Activated CD4-positive, alpha-beta T cell treated with anti-CD3 and anti-CD28 coated beads, Interleukin-2, amount 50 U/mL, for 4 hours (primary cell): ENCODE results near the gene MAPK1.

Experiments used
- DNase-seq, 2 experiments: peaks; one replicate each; pipeline ENCODE4 v3.0.0-alpha.2; 2020

MAPK1 gene

DNA sequence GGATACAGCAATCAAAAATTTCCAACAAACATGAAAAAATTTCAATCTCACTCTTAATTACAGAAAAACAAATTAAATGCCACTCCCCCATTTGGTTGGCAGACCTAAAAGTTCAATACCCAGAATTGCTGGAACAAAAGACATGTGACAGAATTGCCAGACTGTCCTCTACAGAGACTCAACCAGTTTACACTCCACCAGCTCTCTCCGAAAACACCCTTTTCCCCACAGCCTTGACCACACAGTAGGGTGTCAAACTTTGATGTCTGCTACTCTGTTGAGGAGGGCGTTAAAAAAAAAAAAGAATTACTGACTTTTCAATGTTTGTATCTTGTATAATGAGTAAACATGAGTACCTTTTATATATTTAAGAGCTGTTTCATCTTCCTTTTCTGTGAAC is 87.2 kb downstream of the MAPK1 start:
- no peak for DNase-seq

DNA sequence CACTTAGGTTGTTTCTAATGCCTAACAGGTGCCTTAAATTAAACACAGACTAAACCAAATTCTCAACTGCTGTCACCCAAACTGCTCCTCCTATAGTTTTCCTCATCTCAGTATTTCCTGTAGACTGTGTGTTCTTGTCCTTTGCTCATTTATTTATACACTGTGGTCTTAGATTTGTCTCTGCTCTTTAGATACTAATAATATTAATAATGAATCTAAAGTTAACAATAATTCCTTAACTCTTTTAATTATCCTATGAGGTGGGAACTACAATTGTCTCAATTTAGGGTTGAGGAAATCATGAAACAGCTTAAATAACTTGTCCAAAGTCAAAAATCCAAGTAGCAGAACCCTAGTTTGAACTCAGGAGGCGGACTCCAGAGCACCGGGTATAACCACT is 88.0 kb downstream of the MAPK1 start:
- no peak for DNase-seq

DNA sequence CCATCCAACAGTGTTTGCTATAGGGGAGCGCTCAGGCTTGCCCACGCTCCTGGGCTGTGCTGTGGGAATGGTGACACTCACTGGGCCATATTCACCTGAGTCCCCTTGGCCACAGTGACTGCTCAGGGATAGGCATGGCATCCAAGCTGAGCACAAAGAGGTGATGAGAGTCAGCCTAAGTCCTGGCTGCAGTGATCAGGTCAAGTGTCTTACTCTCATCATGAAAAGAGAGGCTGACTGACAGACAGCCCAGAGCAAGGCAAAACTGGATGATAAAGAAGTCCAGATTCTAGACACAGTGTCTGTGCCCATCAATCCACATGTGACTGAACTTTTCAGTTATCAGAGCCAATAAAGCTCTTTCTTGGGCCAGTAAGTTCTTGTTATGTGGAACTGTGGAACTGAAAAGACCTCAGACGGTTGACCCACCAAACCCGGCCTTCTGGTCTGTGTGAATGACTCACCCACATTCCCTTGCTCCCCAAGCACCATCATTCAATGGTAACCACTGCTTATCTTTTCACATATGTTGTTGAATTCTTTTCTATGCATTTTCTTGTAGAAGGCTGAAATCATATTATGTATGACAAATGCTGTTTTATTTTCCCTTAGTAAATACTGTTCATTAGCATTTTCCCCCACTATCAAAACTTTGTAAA is 88.6 kb downstream of the MAPK1 start:
- no peak for DNase-seq

DNA sequence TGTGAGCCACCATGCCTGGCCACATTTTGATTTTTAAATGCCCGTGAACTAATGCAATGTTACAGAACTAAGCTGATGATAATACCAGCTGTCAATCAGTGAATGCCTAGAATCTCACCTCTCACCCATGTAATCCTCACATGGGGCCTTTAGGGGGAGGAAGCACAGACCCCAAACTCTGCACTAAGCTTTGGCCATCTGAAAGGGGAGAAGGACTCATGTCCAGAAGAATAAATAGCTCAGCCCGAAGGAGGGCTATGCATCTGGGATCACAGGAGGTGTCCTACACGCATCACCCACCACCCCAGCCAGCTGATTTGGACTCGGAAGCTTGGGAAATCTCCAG is 95.8 kb downstream of the MAPK1 start:
- DNase-seq = no peak

DNA sequence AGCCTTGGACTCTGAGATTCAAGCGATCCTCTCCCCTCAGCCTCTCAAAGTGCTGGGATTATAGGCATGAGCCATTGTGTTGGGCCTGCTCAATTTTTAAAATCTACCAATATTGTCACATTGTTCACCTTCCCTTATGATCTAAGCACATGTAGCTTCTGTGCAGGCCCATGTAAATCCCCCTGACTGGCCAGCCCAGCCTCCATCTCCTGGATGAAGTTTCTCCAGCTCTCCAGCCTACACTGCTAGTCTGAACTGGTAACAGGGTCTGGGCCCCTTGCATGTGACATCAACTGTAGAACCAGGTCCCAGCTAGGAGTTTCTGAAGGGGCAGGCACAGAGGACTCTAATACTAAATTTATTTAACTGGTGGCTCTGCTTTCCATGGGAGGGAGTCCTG is 99.0 kb downstream of the MAPK1 start:
- no peak for DNase-seq

DNA sequence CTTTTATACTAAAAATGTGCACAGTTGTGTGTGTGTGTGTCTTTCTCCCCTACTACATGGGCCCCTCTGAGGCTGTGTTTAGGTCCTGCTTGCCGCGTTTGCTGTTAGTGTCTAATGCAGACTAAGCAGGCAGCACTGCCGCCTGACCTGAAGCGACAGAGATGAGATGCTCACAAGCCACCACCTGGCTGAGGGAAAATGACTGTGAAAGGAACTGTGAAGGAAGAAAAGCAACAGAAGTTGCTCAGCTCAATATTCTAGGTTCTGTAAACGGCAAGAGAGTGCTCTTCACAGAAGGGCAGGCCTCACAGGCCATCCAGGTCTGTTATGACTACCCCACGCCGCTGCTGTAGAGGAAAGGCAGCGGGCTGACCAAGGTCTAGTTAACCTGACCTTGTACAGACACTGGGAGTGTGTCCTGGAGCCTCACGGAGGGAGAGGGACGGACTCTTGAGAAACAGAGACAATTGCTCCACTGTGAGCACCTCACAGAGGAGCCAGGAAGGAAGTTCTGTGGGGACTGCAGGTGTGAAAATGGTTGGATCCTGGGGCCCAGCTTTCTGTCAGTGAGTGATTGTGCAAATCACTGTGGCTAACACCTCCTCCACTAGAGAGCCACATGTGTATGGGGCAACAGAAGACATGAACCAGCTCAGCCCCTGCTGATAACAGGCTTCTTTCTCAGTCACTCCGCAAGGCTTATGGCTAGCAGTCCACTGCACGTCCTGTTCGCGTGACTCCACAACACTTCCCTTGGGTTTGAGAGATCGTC is 100.6 kb downstream of the MAPK1 start:
- peak; percentile 5 to 6 for DNase-seq

DNA sequence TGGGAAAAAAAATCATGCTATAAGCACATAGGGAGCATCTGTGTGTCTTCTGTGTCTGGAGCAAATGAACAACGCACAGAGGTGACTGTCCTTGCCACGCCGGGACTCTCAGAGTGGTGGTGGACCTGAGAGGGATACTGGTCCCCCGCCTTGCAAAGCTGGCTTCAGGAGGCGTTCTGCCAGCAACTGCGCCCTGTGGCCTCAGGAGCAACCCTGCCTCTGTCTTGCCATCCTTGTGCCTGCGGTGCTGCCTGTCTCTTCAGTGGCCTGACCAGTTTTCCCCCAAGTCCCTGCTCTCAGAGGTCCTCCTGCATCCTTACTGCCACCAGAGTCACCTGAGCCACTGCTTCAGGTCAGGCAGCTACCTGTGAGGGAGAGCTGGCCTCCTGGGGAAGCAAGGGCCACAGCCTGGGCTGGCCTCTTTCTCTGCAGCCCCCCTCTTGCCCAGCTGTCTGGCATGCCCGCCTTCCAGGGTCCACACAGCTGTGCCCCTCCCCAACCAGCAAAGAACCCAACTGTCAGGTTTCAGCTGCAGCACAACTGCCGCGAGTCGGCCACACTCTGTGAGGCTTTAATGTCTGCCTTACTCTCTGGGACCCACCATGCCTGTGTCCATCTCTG is 101.4 kb downstream of the MAPK1 start:
- no peak for DNase-seq

DNA sequence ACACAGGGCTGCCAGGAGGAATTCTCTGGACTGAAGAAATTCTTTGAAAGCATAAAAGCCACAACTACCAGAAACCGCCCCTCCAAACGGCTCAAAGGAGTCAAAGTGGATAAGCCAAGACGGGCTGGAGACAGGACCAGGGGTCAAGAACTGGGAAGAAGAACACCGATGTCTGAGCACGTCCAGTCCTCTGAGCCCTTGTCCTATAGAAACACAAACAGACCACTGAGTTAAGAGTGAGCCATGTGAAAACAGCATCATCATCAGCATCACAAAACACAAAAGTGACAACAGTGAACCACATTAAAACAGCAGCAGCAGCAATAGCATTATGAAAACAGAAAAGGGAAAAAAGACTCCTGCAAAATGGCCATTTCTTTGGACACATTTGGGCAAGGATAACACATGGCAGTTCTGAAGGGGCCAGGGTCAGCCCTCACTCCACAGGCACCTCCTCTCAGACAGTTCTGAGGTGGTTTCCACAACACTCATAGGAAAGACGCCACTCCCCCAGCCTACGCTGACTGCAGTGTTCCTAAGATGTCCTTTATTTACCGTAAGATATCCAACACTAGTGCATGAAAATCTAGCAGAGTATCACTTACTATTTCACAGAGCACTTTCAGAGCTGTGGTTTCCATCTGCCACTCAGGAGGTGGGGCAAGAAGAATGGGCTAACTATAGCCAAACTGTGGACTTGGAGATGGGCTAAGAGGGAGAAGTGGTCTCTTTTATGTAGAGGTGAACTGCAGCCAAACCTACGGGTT is 103.2 kb downstream of the MAPK1 start:
- peak in 1 of 2 experiments; percentile 5 for DNase-seq

DNA sequence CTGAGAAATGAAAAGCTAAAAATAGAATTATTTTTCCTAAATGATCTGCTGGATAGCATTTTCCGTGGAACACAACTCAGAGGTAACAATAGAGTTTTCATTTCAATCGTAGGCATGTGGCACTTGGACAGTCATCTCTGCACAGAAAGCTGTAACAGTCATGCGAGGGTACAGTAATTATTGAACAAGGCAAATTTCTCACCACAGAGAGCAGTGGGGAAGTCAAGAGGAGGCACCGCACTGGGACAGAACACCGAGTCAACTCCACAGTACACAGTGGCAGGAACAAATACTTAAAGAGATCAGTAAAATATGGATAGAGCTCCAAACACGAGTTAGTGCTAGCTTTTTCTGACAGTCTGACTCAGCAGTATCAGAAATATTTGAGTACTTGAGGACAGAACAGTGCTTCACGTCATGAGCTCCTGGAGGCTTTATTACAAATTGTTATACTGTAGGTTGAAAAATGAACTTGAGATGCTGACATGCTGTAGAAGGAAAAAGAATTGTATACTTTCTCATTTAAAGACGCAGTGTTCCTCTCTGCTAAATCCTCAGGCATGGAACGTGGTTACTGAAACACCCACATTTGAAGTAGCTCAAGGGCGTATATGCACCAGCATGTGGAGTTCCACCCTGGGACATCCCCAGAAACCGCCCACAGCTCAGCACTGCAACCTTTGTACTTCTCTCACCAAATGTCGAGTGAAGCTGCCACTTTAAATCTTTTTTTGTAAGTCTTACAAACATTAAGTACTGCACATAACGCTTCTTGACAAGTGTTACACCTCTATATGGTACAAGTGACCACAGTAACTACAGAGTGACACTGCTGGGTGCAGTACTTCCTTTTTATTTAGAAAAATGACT is 104.5 kb downstream of the MAPK1 start:
- DNase-seq = peak; percentile 26 to 47

DNA sequence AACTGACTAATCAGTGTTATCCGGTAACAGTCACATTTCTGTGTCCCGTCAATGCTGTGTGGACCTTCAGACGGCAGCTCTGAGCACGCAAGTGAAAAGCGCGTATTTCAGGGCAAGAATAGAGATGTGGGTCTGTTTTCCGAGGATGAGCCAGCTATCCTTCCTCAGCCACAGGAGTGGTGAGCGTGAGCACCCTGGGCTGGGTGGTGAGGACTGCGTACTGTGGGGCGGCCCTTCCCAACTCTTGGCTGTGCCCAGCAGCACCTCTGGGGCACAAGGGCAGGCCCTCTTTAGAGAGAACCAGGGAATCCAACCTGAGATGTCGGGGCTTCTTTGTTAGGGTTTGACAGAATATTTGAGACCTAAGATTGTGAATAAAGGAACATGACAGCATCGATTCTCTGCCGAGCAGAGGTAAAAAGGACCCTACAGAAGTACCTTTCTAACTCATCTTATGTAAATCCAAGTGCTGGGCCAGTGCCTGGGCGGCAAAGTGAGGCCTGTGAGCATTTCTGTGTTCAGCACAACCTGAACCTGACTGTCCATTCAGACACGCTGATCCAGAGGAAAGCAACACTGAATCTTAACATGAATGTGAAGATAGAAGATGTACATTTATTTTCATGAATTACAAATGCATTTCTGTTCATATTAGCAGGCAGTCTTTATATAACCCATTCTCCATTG is 105.3 kb downstream of the MAPK1 start:
- no peak for DNase-seq

DNA sequence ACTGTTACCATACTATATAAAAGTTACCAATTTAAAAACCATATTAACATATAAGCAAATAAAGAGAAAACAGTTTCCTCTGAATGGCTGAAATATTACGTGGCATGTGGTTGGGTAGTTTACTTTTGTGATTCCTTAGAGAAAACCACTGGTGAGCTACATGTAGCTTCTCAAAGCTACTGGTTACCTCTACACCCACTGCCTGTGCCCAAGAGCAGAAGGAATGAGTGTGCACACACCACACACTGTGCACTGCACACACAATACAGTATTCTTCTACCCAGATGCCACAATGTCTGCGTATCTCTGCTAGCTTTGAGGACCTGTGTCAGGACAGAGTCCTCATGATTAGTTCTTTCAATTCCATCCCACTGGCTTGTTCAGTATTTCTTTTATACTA is 106.4 kb downstream of the MAPK1 start:
- no peak for DNase-seq

DNA sequence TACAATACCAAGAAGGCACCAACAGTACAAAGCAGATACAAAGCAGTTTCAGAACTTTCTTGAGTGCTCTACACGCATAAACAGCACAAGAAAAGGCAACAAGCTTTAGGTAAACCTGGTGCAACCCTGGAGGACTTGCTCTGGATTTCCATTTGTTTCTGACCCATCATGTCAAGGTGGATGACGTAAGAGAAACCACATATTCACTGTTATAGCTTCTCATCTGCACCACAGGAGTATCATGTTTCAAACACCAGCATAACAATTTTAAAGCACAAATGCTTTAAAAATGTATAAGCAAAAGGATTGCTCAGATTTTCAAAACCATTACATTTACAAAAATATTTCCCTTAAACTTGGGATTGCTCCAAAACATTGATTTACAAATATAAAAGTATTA is 106.8 kb downstream of the MAPK1 start:
- no peak for DNase-seq

DNA sequence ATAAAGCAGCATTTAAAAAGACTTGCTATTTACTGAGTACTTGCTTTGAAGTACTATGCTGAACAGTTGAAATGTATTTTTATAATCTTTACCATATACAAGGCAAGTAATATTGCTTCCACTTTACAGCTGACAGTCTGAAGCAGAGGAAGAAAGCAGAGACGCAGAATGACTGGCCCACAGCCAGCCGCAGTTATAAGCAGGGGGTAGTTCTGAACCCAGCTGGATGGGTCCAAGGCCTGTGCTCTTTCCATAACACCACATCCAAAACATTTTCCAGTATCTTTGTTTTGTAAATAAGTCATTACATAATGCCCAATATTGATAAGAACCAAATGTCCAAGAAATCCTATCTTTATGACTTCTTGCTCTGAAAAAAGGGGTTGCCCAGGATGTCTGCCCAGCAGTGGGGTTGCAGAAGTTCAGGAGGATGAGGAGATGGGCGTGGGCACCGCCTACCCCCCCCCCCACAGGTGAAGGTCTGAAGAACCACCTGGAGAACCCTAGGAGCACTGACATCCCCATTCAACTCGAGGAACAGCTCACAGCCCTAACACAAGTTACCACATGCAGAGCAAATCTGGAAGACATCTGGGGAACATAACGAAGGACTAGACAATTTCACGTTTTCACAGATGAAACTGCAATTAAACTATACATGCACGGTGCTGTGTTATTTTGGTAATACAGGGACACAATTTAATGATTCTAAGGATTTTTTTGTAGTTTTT is 107.6 kb downstream of the MAPK1 start:
- DNase-seq = no peak

DNA sequence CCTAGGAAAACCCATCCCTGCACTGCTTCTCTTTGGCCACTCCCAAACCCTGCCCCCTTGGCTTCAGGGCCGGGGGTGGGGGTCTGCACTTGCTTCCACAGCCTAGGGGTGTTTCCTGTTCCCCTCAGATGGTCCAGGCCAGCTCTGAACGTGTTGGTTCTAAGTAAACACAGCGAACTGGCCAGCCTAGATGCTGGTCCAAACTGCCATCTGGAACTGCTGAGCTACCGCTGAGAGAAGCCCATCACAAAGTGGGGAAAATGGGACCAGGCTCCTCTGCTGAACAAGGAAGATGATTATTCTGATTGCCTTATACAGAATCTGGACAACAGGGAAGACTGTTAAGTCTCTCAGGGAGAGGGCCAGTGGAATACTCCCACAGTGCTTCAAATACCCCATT is 108.4 kb downstream of the MAPK1 start:
- DNase-seq = no peak

DNA sequence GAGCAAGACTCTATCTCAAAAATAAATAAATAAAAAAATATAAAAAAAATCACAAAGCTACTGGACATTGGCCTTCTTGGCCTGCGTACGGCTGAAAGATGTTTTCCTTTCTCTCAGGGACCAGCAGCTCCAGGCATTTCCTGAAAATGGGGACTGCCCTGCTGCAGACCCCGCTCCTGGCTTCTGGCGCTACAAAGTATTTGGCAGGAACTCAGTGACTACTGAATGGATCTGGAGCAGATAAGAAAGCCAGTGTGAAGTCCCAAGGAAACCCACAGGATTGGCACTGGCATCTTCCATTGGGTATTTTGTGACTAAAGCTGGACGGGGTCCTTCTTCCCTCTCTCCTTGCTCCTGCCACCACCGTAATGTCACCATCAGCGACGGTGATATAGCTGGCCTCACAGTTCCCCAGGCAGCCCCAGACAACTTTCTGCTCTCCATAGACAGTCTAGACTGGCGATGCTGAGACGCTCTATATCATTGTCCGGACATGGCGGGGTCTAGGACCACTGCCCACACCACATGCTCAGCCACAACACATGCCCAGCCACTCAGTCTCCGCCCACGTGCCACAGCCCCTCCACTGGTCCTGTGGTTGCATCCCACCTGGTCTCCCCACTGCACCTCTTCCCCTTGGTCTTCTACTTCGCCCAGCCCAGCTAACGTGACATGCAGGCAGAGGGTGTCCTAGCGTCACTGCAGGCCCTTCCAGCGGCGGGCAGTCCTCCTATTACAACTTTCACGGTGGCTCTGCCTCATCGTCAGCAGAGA is 109.2 kb downstream of the MAPK1 start:
- no peak for DNase-seq

DNA sequence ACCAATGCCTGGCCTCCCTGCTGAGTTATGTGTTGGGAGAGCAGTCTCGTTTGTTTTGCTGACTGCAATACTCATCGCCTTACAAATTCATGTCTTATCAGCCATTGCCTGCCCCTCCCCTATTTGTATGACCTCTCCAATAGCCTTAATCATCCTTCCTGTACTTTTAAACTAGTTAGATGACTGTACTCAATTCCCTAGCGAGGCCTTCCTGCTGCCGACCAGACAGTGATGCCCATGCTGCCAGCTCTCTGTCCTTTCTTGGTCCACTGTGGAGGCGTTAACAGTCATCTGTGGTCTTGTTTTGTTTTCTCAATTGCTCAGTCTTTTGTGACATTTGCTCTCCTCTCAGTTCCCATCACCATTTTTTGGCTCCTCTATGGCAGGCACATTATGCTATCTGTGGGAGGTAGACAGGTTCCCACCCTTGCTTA is 111.6 kb downstream of the MAPK1 start:
- no peak for DNase-seq

DNA sequence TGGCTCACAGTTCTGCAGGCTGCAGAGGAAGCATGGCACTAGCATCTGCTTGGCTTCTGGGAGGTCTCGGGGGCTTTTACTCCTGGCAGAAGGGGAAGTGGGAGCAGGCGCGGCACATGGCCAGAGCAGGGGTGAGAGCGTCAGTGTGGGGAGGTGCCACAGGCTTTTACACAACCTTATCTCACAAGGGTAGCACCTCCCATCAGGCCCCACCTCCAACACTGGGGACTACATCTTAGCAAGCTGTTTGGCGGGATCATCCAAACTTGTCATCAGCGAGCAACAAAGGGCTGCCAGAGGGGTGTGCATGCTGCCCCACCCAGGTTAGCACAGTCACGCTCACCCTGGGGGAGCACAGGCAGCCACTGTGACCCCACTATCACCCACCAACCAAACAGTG is 112.9 kb downstream of the MAPK1 start:
- no peak for DNase-seq

DNA sequence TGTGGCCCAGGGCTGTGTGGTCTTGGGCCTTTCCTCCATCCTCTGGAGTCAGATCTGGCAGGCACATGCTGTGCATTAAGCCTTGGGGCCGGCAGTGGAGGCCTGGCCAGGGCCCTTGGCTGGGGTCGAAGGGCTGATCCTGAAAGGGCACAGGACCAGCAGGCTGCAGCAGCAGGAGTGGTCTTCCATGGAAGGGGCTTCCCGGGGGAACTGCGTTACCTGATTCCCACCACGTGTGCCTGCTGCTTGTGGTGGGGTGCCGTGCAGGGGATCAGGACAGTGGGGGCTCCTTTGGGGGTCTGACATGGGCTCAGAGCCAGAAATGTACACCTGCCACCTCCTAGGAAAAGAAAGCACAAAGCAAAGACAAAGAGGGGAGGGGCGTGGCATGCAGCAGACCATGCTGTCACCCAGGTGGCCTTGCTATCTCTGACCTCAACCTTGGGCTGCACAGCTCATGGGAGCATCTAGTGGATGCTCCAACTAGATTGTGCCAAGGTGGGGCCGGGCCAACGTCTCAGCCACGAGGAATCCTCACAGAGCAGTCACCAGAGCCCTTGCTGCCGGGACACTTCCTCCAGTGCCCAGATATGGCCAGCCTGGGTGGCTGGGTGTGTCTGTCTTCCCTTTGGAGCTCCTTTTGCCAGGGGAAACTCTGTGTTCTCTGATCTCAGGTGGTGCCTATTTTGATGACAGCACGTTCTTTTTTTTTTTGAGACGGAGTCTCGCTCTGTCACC is 113.9 kb downstream of the MAPK1 start:
- DNase-seq = no peak

DNA sequence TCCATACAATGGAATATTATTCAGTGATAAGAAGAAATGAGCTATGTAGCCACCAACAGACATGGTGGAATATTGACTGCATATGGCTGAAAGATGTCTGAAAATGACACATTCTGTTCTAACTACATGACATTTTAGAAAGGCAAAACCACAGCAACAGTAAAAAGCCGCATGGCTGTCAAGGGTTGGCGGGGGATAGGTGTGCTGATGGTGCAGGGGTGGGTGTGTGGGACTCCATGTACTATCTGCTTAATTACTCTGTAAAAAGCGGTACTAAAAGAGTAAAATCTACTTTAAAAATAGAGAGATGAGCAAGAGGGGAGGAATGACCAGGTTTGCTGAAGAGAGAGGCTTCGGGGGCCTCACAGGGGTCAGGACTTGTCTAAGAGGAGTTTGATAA is 115.2 kb downstream of the MAPK1 start:
- no peak for DNase-seq

DNA sequence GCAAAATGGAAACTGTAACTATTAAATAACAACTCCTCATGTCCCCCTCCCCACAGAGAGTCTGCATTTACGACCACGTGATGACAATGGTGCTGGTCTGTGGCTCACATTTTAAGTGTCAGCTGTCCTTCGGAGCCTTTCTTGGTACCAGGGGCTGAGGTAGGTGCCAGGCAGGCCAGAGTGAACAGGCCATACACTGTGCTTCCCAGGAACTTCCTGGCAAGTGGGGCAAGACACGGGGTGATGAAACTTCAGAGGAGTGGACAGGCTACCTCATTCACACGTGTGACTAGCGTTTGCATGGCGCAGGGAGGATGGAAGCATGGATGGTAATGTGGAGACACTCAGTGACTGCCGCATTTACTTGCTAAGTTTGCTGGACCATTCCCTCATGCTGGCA is 121.5 kb downstream of the MAPK1 start:
- DNase-seq = no peak
